GM20431 (cell line): ENCODE results near the gene OSBPL5.

Experiments
- in situ Hi-C: fragments of 300-500 bp; cut with MseI, MboI; formaldehyde crosslinking; loops from one replicate; pipeline ENCODE4 v1.15.0; 2020; ENCODE audit warnings: low sequenced_read_pairs; ENCODE audit not compliant: unreplicated experiment

OSBPL5 gene

GRCh38 chr11:3047637-3048036 is 117.5 kb downstream of the OSBPL5 start:
- in situ Hi-C loops: no loop called here

- in situ Hi-C loops: no loop called here
Measured at GRCh38 chr11:3046641-3047040, 118.5 kb downstream of the OSBPL5 start.

- in situ Hi-C loops: no loop called here
Measured at GRCh38 chr11:3046190-3046589, 118.9 kb downstream of the OSBPL5 start.

- in situ Hi-C loops: no loop called here
Measured at GRCh38 chr11:3044915-3045314, 120.2 kb downstream of the OSBPL5 start.

- in situ Hi-C loops: no loop called here
Measured at GRCh38 chr11:3044004-3044403, 121.1 kb downstream of the OSBPL5 start.

- in situ Hi-C loops: no loop called here
Measured at GRCh38 chr11:3043315-3043871, 121.7 kb downstream of the OSBPL5 start.

- in situ Hi-C loops: no loop called here
Measured at GRCh38 chr11:3042496-3043314, 122.4 kb downstream of the OSBPL5 start.

- in situ Hi-C loops: no loop called here
Measured at GRCh38 chr11:3041699-3042441, 123.2 kb downstream of the OSBPL5 start.

GRCh38 chr11:3040881-3041280 is 124.2 kb downstream of the OSBPL5 start:
- in situ Hi-C loops: no loop called here

- in situ Hi-C loops: no loop called here
Measured at GRCh38 chr11:3037945-3038271, 127.2 kb downstream of the OSBPL5 start.
